ENCODE measurements around the gene PPP1R12B.
"Not testable (repeated sequence)": the region's sequence is repeated elsewhere in the genome, so short reads cannot be mapped to it uniquely, and the experiment has no call there.

The PPP1R12B gene

DNA sequence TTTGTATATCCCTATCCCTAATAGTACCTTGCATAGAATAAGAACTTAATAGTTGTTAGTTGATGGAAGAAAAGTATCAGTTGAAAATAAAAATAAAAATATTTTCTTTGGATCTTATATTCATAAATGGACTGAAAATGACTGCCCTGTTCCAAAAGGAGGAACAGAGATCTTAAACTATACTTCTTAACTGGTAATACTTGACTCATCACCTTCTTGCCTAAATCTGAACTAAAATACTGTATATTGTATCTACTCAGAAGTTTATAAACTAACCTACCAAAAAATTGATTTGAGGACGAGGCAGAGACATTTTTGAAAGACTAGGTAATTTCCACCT is 182.9 kb downstream of the PPP1R12B start:
- DNase-seq (ENCODE audit: low read depth): no peak

DNA sequence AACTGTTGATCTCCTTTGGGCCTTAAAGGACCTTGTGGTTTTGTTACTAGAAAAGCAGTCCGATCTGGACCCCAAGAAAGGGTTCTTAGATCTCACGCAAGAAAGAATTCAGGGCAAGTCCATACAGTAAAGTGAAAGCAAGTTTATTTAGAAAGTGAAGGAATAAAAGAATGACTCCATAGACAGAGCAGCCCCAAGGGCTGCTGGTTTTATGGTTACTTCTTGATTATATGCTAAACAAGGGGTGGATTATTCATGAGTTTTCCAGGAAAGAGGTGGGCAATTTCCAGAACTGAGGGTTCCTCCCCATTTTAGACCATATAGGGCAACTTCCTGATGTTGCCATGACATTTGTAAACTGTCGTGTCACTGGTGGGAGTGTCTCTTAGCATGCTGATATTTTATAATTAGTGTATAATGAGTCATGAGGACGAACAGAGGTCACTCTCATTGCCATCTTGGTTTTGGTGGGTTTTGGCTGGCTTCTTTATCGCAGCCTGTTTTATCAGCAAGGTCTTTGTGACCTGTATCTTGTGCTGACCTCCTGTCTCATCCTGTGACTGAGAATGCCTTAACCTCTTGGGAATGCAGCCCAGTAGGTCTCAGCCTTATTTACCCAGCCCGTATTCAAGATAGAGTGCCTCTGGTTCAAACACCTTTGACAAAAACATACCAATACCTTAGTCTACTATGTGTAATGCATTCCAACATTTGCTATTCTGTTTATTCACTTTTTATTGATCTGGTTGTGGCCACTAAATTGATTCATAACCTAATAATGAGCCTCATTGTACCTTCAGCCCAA is 183.5 kb downstream of the PPP1R12B start:
- DNase-seq (ENCODE audit: low read depth): not testable (repeated sequence)

DNA sequence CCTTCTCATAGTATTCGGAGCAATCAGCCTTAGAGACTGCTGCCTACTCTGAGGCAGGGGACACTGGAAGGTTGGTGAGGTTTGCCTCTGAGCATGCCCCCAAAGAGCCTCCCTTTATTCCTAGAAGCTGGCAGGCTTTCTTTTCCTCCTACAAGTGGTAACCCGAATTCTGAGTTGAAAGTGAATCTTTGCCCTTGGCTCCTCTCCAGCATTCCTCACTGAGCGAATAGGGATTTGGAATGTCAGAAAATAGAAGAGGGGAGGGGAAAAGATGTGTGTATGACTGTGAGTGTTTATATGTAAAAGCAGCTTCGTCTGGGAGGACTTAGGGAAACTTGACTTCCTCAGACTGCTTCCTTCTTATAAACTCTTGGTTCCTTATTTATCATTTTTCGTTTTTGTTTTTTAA is 190.7 kb downstream of the PPP1R12B start:
- DNase-seq (ENCODE audit: low read depth): not testable (repeated sequence)

DNA sequence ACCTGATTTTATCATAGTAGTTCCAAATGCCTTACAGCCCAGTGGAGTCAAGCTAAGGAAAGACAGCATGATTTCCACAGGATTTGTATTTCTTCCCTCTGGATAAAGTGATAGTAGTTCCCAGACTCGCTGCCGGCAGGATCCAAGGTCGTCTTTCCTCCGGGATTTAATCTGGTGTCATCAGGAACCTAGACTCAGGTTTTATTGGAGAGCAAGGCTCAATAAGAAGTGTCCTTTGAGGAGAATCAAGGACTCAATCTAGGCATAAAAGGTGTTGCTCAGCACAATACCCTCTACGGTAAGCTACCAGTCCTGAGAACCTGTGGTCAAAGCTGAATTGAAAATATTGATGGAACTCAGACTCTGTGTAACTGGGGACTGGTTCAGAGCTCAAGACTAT is 191.1 kb downstream of the PPP1R12B start:
- not testable (repeated sequence) for DNase-seq (ENCODE audit: low read depth)

DNA sequence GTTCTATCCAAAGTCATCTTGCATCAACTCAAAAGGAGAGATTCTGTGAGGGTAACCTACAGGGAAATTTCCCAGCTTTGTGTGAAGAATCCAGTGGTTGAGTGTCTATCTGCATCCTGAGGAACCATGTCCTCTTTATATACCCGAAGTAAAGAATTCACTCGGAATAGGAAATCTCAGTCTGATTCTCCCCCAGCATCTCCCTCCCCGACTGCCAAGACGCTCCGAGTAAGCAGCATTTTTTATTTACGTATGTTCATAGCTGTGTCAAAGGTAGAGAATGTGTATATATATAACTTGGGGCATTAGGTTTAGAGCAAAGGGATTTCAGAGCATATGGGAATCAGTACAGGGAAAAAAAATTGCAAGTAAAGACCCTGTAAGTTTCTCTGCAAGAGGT is 191.5 kb downstream of the PPP1R12B start:
- no peak for DNase-seq (ENCODE audit: low read depth)

DNA sequence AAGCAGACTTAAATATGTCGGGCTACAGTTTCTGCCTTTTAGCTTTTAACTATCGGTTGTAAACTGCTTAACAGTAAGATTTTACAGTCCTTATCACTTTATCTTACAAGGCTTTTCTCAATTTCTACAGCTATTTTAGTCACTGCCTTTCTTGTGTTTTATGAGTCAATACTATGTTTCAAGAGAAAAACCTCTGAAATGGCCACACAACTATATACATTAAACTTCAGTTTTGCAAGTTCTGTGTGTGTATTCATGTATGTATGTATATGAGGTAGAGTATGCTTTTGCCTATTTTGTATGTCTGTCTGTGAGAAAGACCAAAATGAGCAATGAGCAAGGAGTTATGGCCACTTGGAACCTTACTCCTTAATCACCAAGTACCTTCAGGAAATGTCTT is 191.9 kb downstream of the PPP1R12B start:
- DNase-seq (ENCODE audit: low read depth): no peak

DNA sequence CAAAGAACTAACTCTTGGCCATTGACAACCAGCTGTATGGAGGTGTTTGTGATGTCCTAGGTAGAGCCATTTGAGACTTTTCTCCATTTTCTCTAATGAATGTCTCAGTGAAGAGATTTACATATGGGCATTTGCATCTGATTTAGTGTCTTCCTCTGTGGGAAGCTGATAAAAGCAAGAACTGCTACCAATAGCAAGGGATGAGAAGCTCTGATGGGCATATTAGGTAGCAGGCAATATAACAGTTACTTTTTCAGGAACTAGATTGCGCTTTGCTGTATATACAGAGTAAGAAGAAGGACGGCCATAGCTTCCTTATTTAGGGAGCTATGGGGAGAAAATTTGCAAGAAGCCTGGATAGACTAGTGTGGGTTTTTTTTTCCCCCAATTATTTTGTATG is 192.4 kb downstream of the PPP1R12B start:
- not testable (repeated sequence) for DNase-seq (ENCODE audit: low read depth)

DNA sequence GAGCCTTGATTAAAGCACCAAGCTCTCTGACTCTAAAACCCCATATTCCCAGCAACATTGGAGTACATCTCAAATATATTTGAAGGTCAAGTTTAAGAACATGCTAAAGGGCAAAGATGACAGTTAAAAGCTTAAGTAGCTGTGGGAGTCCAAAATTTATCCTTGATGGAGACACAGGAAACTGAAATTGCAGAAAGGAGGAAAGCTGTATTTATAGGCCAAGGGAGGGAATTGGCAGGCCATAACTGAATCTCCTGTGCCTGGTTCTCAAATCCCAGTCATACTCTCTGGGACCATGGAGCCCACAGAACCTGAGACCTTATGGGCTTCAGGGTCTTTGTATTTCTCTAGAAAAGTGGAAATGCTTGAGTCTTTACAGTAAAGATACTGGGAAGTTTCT is 193.9 kb downstream of the PPP1R12B start:
- not testable (repeated sequence) for DNase-seq (ENCODE audit: low read depth)

DNA sequence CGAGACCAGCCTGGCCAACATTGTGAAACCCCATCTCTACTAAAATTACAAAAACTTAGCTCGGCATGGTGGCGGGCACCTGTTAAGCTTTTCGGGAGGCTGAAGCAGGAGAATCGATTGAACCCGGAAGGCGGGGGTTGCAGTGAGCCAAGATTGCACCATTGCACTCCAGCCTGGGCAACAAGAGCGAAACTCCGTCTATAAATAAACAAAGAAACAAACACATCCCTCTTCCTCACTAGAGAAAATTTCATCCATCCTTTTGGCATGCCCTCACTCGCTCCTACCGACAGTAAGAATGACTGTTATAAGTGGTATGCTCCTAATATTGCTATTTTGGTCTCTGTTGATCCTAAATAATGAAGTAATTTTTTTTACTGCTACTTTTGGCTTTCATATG is 195.0 kb downstream of the PPP1R12B start:
- not testable (repeated sequence) for DNase-seq (ENCODE audit: low read depth)

DNA sequence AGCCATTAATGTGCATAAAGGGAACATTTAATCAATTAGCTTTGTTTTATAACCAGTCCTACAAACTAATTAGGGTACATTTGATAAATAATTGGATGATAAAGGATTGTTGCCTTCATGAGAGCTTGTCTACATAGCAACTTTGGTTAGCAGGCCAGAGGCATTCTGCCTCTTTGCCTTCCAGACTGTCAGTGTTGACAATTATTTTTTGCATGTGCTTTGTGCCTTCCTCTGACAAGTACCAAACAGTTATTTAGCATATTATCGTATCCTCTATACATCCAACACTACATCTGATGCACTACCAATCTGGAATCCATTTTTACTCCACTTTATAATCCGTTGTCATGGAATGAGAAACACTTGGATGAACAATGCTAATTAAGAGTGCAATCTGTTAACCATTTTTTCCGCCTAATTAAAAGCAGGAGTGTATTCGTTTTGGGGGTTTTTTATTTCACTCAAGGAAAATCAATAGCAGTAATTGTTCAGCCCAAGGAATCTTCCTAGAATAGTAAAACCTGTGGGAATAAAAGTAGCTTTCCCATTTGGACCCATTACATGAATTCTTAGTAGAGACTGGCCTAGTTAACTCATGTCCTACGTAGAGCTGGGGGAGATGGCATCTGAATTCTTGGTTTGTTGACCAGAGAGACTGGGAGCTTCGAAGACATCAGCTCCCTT is 196.4 kb downstream of the PPP1R12B start:
- DNase-seq (ENCODE audit: low read depth): not testable (repeated sequence)

DNA sequence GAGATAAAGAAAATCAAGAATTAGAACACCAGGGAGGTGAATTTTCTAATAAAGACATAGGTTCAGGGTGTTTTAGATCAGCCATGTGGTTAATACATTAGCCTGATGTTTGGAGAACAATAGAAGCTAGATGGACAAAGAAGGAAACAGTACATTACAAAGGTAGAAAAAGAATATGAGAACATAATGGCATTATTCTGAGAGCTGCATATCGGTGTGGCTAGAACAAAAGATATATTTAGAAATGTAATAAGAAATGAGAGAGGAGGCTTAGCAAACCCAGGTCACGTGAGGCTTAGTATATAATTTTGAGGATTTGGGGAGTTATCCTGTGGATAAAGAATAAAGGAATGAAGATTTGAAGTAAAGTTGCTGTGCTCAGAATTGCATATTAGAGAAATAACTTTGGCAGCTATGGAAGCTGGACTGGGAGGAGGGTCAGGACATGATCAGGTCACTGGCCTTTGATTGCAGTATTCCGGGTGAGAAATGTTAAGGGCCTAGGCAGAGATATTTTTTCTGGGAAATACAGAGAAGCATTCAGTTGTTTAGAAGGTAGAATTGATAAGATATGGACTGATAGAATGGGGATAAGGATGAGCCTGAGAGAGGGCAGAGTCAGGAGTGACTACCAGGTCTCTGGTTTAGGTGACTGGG is 197.3 kb downstream of the PPP1R12B start:
- DNase-seq (ENCODE audit: low read depth): not testable (repeated sequence)

DNA sequence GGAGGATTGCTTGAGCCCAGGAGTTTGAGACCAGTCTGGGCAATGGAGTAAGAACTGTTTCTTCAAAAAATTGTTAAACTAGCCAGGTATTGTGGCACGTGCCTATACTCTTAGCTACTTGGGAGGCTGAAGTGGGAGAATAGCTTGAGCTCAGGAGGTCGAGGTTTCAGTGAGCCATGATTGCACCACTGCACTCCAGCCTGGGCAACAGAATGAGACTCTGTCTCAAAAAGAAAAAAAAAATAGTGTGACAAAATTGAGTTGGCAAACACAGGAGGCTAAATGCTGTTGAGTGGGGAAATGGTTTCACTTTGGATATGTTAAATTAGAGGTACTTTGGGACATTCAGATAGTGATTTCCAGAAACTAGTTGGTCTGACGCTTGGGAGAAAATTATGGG is 197.9 kb downstream of the PPP1R12B start:
- not testable (repeated sequence) for DNase-seq (ENCODE audit: low read depth)

DNA sequence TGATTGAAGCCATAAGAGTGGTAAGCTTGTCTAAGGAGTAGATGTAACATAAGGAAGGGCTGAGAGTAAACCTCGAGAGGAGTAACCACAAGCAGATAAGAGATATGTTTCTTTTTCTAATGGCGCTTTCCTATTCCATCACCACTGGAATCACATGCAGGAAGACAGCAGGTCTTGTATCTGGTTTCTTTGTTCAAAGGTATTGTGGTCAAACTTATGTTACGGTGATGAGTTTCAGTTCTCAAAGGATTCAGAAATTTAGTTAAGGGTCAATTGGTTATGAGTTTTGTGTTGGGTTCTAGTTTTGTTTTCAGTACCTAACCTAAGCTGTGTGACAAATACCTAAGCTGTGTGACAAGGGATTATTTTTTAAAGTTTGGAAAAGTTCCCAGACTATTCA is 198.3 kb downstream of the PPP1R12B start:
- not testable (repeated sequence) for DNase-seq (ENCODE audit: low read depth)

DNA sequence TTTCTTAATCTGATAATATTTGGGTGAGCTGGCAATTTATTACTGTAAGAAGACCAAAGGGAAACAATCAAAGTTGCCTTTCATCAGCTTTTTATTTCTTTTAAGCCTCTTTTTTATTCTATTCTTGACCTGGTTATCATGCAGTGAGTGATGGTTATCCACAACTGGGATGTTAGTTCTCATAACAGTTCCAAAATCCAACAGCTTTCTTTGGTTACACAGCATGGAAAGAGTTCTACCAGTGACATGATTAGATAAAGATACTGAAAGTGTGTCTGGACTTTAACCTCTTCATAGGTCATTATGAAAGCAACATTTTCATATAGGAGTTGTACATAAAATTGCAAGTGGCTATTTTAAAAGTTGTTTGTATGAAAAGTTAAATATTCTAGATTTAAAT is 198.7 kb downstream of the PPP1R12B start:
- no peak for DNase-seq (ENCODE audit: low read depth)

DNA sequence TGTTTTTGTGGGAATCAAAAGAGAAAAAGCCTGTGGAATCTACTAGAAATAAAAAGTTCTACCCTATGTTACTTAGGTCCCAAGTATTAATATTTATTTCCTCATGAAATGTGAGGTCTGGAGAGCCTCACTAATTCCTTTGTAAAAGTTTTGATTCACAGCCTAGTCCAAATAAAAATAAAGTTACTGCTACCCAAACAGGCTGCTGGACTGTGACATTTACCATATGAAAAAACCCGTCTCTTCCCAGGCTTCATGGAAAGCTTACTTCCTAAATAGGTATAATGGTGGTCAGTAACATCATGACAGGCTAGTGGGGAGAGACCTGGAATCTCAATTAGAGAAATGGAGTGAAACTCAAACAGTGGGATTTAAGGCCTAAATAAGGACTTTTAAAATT is 201.6 kb downstream of the PPP1R12B start:
- not testable (repeated sequence) for DNase-seq (ENCODE audit: low read depth)

DNA sequence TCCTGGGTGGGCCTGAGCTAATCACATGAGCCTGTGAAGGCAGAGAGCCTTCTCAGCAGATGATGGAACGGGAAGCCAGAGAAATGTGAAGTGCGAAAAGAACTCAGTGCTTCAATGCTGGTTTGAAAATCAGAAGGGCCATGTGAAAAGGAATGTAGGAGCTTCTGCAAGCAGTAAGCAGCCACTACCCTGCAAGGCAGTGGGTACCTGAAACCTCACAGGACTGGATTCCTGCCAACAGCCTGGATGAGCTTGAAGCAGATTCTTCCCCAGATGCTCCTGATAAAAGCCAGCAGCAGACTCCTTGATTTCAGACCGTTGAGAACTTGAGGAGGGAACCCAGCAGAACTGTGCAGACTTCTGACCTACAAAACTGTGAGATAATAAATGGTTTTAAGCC is 203.2 kb downstream of the PPP1R12B start:
- no peak for DNase-seq (ENCODE audit: low read depth)

DNA sequence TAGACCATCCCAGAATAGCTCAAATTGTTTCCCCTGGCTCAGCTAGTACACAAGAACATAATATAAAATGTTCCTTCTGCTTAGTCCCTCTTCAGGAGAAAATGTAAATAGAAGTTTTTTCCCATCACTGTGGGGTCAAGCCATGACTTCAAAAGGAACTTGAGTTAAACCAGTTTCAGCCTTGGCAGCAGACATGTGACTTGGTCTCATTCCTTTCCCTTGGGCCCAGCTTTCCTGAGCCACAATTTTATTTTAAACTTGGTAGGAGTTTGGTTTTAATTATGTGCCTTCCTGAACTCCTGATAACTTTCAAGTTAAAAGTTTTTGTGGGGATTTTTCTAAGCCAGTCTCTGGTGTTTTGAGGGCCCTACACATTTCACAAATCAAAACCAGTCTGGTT is 204.1 kb downstream of the PPP1R12B start:
- not testable (repeated sequence) for DNase-seq (ENCODE audit: low read depth)

DNA sequence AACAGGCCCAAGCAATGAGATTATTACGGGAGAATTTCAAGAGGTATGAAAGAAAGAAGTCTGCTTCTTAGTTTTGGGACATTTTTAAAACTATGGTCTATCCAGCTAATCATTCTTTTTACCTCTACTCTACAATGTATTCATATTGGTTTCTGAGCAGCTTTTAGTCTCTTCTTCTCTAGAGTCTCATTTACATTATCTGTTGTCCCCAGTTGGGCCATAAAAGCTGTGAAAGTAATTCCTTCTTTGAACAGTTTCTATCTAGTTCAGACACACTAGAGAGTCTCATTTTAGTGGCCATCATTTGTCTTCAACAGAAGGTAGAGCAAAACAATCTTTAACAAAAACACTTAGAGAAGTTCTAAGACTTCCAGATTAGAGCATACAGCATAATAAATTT is 204.6 kb downstream of the PPP1R12B start:
- DNase-seq (ENCODE audit: low read depth): not testable (repeated sequence)

DNA sequence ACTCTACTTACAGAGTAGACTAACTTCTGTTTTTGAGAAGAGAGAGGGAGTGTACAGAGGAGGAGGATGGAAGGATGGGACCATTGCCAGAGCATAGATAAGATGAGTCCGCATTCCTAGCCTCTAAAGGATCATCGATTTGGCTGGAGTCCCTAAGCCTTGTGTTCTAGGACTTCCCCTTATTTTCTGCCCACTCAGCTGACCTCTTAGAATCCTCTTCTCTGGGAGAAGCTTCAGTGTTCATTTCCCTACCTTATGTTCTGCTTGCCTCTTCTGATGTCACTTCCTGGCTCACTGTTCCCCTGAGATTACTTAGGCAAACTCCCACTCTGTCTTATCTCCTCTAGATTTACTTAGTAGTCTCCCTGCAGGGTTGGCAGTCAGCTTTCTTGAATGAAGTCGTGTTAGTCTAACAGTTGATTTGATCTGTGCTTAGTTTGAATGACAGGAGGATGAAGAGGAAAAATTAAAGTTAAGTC is 205.1 kb downstream of the PPP1R12B start:
- no peak for DNase-seq (ENCODE audit: low read depth)

DNA sequence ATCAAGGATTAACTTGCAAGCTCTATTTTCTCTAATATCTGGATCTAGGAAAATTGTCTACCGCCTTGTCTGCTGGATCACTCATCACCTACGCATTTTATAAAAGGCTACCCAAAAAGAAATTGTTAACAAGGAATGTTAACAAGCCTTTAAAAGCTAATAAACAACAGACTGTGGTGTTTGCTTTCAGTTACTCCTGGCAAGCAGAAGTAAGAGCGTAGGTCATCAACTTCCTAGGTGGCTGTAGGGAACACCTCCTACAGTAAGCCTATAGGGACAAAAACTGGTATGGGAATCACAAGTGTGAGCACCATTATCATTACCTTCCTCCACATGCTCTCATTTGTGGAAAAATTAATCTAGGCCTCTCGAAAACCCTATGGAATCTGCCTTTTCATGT is 206.1 kb downstream of the PPP1R12B start:
- DNase-seq (ENCODE audit: low read depth): not testable (repeated sequence)

DNA sequence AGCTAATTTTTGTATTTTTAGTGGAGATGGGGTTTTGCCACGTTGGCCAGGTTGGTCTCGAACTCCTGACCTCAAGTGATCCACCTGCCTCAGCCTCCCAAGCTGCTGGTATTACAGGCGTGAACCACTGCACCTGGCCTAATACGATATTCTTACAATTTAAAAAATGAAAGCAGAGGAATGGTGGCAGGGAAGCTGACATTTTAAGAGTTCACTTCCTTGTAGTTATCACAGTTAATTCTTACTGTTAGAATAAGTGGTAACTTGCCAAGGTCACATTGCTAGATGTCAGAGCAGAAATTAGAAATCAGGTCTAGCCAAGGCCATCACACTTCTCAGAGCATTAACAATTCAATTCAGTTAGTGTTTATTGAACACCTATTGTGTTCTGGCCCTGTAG is 207.5 kb downstream of the PPP1R12B start:
- DNase-seq (ENCODE audit: low read depth): not testable (repeated sequence)

DNA sequence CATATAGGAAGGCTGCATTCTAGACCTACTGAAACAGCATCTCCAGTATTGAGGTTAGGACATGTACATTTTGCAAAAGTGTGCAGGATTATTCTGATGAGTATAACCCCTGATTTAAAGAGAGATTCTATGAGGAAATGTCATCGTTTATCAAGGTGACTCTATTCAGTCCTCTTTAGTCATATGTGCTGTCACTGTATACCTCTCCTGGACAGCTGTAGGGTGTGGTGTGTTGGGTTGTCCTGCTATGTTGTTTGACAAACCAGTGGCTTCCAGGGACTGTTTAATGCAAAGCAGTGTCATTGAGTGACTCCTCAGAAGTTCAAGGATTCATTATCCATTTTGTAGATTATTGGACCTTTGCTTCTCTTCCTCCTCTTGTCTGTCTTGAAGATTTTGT is 209.2 kb downstream of the PPP1R12B start:
- DNase-seq (ENCODE audit: low read depth): not testable (repeated sequence)

DNA sequence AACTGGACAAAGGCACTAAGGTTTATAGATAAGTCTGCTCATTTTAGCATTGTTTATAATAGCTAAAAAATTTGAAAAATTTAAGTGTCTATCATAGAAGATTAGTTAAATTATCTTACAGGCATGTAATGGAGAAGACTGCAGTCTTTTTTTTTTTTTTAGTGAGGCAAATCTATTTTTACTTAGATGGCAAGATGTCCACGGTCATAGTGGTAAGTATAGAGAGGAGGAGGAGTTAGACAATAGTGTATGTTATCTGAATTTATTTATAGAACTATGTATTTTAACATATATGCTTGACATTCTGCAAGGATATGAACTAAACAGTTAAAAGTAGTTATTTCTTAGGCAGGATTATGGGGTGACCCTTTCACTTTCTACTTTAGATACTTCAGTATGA is 212.7 kb downstream of the PPP1R12B start:
- DNase-seq (ENCODE audit: low read depth): no peak
